ENCODE measurements around the gene SH2D2A. TPM values are rescaled to one million over a fixed set of nuclear protein-coding genes. Genes with fewer than 3 reads are reported as not detected.

SH2D2A gene
- total RNA-seq, 1 experiment from 2014 or later: 135 TPM

GRCh38 chr1:156828400-156829124 is 11.9 kb upstream of the SH2D2A start:
- no peak for DNase-seq (ENCODE audit: extremely low read depth, low read depth)

DNA sequence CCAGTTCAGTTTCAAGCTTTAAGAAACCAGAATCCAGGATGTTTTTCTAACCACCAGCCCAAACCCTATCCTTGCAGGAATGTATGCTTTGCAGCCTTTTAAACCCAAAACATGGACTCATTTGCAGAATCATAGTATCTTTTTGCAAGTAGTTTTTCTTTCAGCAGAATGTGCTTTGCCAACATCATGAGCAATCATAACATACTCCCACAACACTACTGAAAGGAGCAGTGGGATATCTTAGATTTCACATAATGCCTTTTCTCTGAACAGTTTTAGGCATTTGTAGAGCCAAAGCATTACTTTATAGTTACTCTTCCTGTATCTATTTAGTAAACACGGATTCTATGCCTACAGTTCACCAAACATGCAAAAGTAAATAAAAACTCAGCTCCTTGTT is 10.0 kb upstream of the SH2D2A start:
- DNase-seq (ENCODE audit: extremely low read depth, low read depth): no peak

GRCh38 chr1:156823210-156823790 is 6.7 kb upstream of the SH2D2A start:
- DNase-seq (ENCODE audit: extremely low read depth, low read depth): no peak

DNA sequence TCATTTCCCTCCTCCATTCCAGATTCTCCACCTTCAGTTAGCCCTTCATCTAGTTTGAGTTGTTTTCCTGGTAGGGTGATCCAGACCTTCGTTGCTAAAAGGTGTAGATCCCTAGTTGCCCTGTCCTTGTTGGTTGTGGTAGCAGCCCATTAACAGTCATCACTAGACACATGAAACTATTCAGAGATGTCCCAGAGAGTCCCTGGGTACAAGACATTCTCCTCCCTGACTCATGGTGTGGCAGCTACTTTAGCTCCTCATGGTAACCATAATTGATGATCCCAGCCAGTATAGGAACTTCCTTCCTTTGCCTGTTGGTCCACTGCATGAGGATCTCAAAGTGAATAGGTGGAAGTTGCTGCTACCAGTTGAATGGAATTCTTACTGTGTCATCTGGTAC is 6.0 kb upstream of the SH2D2A start:
- DNase-seq (ENCODE audit: extremely low read depth, low read depth): no peak

DNA sequence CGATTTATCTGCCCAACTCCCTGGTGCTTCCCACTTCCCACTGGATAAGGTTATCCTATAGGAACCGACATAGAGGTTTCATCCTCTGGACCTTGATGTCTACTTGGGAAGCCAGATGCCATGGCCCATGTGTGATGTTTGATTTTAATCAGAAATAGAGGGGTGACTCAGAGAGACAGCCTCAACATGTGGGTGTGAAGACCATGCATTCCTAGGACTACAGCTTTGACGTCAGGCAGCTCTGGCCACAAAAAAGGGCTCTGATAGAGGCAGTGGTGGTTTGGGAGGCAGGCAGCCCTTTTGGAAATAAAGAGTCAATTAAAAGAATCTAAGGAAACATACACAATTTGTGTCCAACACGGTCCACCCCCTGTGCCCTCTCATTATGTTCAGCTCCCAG is 5.2 kb upstream of the SH2D2A start:
- peak; percentile 89 for DNase-seq (ENCODE audit: extremely low read depth, low read depth)

- DNase-seq (ENCODE audit: extremely low read depth, low read depth): no peak
Measured at GRCh38 chr1:156815961-156816422, 656 bp downstream of the SH2D2A start.

GRCh38 chr1:156815307-156815826 is 1.3 kb downstream of the SH2D2A start:
- DNase-seq (ENCODE audit: extremely low read depth, low read depth): peak; percentile 81

- DNase-seq (ENCODE audit: extremely low read depth, low read depth): no peak
Measured at GRCh38 chr1:156814571-156815260, 1.9 kb downstream of the SH2D2A start.

DNA sequence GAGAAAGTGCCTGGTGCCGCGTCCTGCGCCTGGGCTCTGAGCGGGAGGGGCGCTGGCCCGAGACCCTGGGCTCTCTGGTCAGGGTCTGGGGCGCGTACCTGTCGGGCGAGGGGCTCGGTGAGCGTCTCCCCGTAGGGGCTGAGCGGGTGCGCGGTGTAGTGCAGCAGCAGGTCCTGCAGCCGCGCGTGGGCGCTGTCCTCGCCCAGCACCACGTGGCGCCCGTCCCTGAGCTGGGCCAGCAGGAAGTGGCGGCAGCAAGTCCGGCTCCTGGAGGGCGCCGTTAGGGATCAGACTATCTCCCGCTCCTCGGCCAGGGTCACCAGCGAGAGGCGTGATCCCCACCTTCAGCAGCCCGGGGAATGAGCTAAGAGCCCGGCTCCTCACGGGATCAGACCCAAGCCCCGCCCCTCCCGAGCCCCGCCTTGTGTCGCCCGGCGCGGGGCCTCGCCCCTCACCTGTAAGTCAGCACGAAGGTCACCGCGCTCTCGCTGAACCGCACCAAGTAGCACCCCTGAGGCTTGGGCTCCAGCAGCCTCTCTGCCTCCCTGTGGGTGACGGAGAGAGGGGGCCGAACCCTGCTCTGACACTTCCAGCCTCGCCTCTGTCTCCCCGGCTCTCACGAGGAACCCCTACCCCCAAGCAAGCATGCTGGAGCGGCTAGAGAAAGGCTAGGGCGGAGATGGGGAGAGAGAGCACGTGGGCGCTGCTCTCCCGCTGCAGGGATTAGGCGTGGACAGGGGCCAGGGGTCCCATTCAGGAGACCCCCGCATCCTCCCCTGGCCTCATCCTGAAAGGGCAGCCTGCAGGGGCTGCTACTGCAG is 2.7 kb downstream of the SH2D2A start:
- DNase-seq (ENCODE audit: extremely low read depth, low read depth): peak; percentile 58

DNA sequence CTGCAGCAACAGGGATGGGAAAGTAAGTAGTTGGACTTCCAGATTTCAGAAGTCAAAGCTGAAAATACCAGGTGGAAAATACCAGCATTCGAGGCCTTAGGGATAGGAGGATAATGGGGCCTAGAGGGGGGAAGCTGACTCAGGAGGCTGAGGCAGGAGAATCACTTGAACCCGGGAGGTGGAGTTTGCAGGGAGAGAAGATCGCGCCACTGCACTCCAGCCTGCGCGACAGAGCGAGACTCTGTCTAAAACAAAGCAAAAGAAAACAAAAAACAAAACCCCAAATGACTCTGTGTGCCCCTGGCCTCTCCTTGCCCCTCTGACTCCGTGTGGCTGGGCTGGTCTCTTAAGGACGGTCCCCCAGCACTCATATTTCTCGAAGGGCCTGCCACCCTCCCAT is 3.4 kb downstream of the SH2D2A start:
- no peak for DNase-seq (ENCODE audit: extremely low read depth, low read depth)

DNA sequence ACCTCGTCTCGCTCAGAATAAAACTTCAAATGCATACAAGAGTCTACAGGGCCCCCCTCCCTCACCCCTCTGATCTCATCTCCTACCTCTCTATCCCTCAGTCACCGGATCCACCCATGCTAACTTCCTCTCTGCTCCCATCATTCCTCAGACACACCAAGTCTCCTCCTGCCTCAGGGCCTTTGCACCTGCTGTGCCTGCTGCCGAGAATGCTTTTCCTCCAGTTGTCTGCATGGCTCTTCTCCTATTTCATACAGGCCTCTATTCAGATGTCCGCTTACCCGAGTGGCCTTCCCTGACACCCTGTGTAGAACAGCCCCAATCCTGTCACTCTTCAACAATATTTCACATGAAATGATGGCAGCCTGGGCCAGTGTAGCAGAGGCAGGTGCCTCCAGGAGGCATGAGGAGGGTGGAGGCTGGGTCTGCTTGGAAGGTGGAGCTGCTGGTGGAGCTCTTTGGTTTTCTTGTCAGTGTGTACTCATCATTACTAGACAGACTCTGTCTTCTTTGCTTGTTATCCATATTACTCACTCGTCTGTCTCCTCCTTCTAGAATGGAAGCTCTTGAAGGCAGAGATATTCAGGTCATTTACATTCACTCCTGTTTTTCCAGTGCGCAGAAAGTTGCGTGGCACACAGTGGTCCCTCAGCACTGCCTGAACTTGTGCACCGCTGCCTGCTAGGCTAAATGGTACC is 4.2 kb downstream of the SH2D2A start:
- no peak for DNase-seq (ENCODE audit: extremely low read depth, low read depth)

- no peak for DNase-seq (ENCODE audit: extremely low read depth, low read depth)
Measured at GRCh38 chr1:156811168-156811567, 5.5 kb downstream of the SH2D2A start.

- no peak for DNase-seq (ENCODE audit: extremely low read depth, low read depth)
Measured at GRCh38 chr1:156809711-156810366, 6.8 kb downstream of the SH2D2A start.

GRCh38 chr1:156809281-156809680 is 7.4 kb downstream of the SH2D2A start:
- no peak for DNase-seq (ENCODE audit: extremely low read depth, low read depth)

DNA sequence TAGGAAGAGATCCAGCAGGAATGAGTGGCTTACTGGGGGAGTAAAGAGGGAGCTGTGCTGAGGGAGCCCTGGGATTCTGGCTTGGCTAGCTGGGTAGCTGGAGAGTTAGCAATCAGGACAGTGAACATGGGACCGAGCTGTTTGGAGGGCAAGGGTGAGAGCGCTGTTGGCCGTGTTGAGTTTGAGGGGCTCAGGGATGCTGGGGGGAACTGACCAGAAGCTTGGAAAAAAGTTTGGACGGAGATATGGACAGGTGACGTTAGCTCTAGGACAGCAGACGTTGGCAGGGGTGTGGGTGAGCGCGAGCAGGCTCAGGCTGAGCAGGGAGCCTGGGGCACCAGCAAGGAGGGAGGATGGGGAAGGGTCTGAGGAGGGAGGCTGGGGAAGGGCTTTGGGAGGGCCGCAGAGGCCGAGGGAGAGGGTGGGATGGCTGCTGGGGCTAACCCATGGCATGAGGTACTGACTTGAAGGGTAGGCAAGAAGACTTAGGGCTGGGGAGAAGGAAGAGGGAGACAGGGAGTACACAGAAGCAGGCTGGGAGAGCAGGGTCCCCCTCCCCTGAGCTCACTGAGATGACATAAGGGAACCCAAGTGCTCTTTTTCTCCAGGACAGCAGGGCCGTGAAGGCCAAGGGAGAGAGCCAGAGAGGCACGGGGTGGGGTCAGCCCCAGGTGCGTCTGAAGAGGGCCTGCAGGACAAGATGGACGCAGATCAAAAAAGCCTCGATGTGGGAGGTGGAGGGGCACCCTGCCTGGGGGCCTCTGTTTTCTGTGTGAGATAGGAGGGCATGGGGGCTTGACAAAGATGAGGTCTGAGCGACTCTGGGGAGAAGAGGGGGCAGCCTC is 8.2 kb downstream of the SH2D2A start:
- DNase-seq (ENCODE audit: extremely low read depth, low read depth): no peak

DNA sequence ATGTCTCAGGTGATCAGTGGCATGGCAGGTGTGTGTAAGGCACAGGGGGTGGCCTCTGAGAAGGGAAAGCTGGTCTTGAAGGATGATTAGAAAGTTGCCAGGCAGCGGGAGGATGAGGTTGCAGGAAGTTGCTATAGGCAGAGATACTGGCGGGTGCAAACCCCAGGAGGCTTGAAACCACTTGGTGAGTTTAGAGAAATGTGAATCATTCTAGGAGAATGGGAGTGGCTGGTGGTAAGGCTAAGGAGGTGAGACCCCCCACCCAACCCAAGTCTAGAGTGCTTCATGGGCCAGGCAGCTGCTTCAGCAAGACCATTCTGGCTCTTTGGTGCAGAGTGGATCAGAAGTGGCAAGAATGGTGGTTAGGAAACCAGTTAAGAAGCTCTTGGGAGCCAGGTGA is 9.0 kb downstream of the SH2D2A start:
- no peak for DNase-seq (ENCODE audit: extremely low read depth, low read depth)

DNA sequence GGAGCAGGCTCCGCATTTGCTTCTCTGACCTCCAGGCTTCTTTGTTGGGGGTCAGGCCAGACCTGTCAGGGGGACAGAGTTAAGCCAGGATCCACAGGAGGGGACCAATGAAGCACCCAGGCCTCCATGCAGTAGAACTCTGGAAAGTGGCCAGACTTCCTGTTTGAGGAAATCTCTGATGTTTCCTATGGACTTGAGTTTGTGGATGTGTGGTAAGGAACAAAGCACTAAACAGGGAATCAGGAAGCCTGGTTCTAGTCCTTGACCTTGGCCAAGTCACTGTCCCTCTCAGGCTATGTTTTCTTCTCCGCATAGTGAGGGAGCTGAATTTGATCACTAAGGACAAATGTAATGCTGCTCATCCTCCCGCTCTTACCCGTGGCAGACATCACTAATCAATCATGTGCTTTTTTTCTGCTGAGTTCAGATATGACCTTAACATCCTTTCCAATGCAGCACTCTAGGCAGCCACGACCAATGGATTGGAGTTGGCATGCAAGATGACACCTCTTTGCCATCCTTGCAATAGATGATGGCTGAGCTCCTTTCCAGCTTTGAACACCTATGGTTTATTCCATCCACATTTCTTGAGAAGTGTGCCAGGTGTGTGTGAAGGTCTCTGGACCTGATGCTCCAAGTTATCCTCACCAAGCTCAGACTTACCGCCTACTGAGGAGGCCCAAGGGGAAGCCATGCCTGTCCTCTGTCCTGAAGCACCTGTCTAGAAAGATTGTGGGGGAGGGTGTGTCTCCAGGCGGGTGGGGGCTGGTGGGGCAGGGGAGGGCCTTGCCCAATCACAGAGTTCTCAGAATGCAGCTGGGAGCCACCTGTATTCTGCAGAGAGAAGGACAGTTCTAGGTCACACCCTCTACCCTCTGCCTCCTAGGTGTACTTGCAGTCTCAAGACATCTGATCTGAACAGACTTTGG is 9.9 kb downstream of the SH2D2A start:
- no peak for DNase-seq (ENCODE audit: extremely low read depth, low read depth)
